GM21390 (cell line): Measurements from ENCODE around the gene TTC4.

Experiments
- ATAC-seq: cut with Tn5 transposase; IDR thresholded peaks from one replicate; pipeline ENCODE4 v1.9.1; 2021; ENCODE audit not compliant: unreplicated experiment

Gene TTC4

GRCh38 chr1:54777431-54777830 lies 61.8 kb downstream of the TTC4 start:
- no peak for ATAC-seq

- no peak for ATAC-seq
These were observed 65.5 kb downstream of the TTC4 start for GRCh38 chr1:54781023-54781723.

- ATAC-seq = no peak
These were observed 66.5 kb downstream of the TTC4 start for GRCh38 chr1:54782156-54782555.

DNA sequence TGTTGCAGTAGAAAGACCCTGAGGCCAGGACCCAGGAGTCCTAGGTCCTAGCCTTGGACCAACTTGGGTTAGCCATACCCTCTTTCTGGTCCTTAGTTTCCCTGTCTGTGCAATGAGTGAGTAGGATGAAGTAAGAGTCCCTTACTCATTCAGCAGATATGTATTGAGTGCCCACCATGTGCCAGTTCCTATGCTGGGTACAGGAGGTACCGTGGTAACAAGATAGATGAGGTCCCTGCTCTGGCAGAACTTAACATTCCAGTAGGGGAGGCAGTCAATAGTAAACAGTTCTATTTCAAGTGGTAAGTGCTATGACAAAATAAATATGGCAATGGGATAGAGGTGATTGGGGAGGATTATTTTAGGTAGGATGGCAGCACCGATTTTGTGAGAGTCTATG lies 66.9 kb downstream of the TTC4 start:
- ATAC-seq = no peak

DNA sequence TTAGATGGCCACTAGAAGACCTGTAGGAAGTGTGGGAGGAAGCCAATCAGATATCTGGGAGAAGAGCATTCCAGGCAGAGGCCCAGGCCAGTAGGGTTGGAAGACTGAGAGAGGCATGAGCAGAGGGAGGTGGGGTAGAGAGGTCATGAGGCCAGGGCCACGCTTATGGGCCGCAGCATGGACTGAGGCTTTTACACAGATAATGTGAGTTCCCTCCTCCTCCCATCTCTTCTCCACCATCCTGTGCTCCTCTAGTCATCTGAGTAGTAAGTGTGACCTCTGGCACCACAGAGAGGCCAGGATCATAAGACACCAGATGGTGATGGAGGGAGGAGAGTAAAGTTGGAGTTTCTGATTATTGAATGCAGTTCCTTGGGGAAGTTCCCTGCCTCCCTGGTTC lies 68.4 kb downstream of the TTC4 start:
- no peak for ATAC-seq

GRCh38 chr1:54786778-54787177 lies 71.1 kb downstream of the TTC4 start:
- ATAC-seq = no peak

DNA sequence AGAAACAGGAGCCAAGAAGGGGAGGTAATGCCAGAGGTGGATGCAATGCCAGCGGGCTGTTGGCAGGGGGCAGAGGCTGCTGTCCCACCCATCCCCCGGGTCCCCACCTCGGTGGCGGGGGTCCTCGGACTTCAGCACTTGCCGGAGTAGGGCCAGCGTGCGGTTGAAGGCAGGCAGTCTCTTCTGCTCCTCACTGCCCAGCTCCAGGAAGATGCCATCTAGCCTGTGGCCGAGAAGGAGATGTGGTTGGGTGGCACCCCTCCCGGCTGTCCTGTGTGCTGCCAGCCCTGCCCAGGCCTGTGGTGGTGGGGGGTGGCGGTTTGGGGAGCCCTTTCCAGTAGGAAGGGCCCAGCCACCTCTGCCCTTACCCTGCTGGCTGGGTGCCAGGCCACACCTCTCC lies 71.9 kb downstream of the TTC4 start:
- ATAC-seq = no peak

DNA sequence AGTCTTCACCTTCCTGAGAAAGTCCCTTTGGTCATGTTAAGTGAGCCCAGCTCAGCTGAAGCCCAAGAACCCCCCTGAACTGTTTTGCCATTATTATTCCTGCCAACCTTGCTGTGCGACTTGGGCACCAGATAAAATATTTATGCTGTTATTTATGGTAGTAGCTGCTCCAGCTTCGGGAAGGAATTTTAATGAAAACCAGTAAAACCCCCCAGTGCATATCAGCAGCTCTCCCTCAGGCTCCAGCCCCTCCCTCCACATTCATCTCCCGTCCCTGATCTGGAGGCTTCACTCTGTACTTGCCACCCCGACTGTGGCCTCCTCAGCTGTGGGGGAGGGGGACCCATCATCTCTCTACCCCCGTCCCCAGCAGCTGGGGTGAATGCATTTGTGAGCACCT lies 72.8 kb downstream of the TTC4 start:
- ATAC-seq = no peak

DNA sequence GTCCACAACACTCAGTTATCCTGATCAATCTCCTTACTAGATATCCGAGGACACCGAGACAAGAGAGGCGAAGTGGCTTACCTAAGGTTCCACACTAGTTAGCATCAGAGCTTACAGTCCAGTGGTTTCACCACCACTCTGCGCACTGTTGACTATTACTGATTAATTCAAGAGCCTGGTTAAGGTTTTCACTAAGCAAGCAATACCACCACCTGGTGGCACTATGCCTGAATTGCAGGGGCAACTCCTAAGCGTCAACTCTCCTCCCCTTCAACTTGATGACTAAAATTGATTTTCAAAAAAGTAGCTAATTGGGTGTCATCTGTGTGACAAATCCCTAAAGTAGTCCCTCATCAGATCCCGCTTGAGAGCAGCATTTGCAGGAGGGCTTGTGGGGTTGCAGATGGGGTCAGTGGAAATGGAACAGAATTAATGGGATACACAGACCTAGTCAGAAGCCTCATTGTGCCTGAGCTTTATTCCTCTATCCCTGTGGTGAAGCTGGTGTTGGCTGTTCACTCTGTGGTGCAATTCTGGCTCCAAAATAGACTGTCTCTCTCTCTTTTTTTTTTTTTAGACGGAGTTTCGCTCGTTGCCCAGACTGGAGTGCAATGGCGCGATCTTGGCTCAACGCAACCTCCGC lies 76.3 kb downstream of the TTC4 start:
- no peak for ATAC-seq
